Muscle of leg (tissue), 11 donors: ENCODE measurements around the gene LRP6. TPM values are rescaled to one million over a fixed set of nuclear protein-coding genes. Genes with fewer than 3 reads are reported as not detected.
"Not testable (repeated sequence)": the region's sequence is repeated elsewhere in the genome, so short reads cannot be mapped to it uniquely, and the experiment has no call there.

Experiments
- DNase-seq: peaks from one replicate; pipeline ENCODE4 v3.0.0; 2013
- H3K27ac ChIP-seq: one replicate; pipeline ENCODE4 v1.5.1; 2013; ENCODE audit warnings: mild to moderate bottlenecking, low read length, control low read depth
- H3K27me3 ChIP-seq: one replicate; pipeline ENCODE4 v1.6.1; 2013; ENCODE audit warnings: low read length; ENCODE audit not compliant: control insufficient read depth, insufficient read depth
- H3K36me3 ChIP-seq: one replicate; pipeline ENCODE4 v1.6.1; 2013; ENCODE audit warnings: low read length; ENCODE audit not compliant: control insufficient read depth, insufficient read depth
- H3K4me1 ChIP-seq: one replicate; pipeline ENCODE4 v1.6.1; 2013; ENCODE audit warnings: low read length; ENCODE audit not compliant: control insufficient read depth, insufficient read depth
- H3K4me3 ChIP-seq: one replicate; pipeline ENCODE4 v1.5.1; 2013; ENCODE audit warnings: low read length, control low read depth
- H3K9me3 ChIP-seq: replicated peaks from 2 replicates; pipeline ENCODE4 v1.6.1; 2013; ENCODE audit warnings: low read depth, low read length; ENCODE audit not compliant: control insufficient read depth
- WGBS: methylation state at CpG from one replicate; pipeline ENCODE4 v1.1.5; 2013; ENCODE audit warnings: missing lambda C conversion rate; ENCODE audit not compliant: insufficient coverage; 5-methylcytosine and 5-hydroxymethylcytosine counted together
- polyA plus RNA-seq, 8 donors: library from polyadenylated mRNA; unstranded; fragments of 120-200 nt; gene quantifications; one replicate each; pipeline versions ENCODE4 v1.2.1 to v1.2.3, GENCODE V29; 2013; ENCODE audit warnings: inconsistent platforms in 1 of 8, low replicate concordance in 1 of 8; ENCODE audit not compliant: insufficient read length in 8 of 8, insufficient read depth in 1 of 8
- total RNA-seq: library from RNA; stranded (reverse); fragments of 120-200 nt; gene quantifications from one replicate; pipeline ENCODE4 v1.2.4, GENCODE V29; 2013

The LRP6 gene
- total and polyA plus RNA-seq, 9 donors: 18.8 to 43.4 (median 35.7) TPM

GRCh38 chr12:12166751-12167150 is 100.1 kb downstream of the LRP6 start:
- no peaks in the 10 kb centered on the region for H3K4me1 ChIP-seq
- no peaks in the 10 kb centered on the region for H3K9me3 ChIP-seq
- no peak for DNase-seq
- H3K36me3 ChIP-seq: peaks cover 6% of the 10 kb centered on the region
- H3K4me3 ChIP-seq: no peak overlapping the region
- H3K27ac ChIP-seq: no peak overlapping the region
- H3K27me3 ChIP-seq: no peaks in the 10 kb centered on the region

GRCh38 chr12:12159988-12160387 is 106.9 kb downstream of the LRP6 start:
- Histone ChIP-seq H3K9me3 (no peaks in the 10 kb centered on the region), H3K27ac (peak overlapping the region; percentile 58), H3K4me3 (no peak overlapping the region), H3K36me3 (peaks cover 25% of the 10 kb centered on the region), H3K27me3 (no peaks in the 10 kb centered on the region), H3K4me1 (no peaks in the 10 kb centered on the region)
- WGBS: no CpG with 5 or more reads among the region's 1 CpG
- peak; percentile 92 for DNase-seq

- H3K9me3 ChIP-seq: no peaks in the 10 kb centered on the region
- peaks cover 27% of the 10 kb centered on the region for H3K36me3 ChIP-seq
- no peak overlapping the region for H3K27ac ChIP-seq
- 64% methylated on average over 4 of the region's 8 CpGs for WGBS
- no peak overlapping the region for H3K4me3 ChIP-seq
- H3K27me3 ChIP-seq: no peaks in the 10 kb centered on the region
- DNase-seq: peak; percentile 16
- no peaks in the 10 kb centered on the region for H3K4me1 ChIP-seq
Observed at GRCh38 chr12:12158858-12159257, 108.0 kb downstream of the LRP6 start.

GRCh38 chr12:12157424-12157823 is 109.4 kb downstream of the LRP6 start:
- peaks cover 26% of the 10 kb centered on the region for H3K36me3 ChIP-seq
- WGBS: no CpG with 5 or more reads among the region's 1 CpG
- H3K27me3 ChIP-seq: no peaks in the 10 kb centered on the region
- H3K4me1 ChIP-seq: no peaks in the 10 kb centered on the region
- H3K9me3 ChIP-seq: no peaks in the 10 kb centered on the region
- no peak overlapping the region for H3K27ac ChIP-seq
- no peak for DNase-seq
- H3K4me3 ChIP-seq: no peak overlapping the region

GRCh38 chr12:12156828-12157227 is 110.0 kb downstream of the LRP6 start:
- WGBS: 93% methylated on average over 2 of the region's 2 CpGs
- H3K4me3 ChIP-seq: no peak overlapping the region
- peaks cover 23% of the 10 kb centered on the region for H3K36me3 ChIP-seq
- H3K9me3 ChIP-seq: no peaks in the 10 kb centered on the region
- H3K4me1 ChIP-seq: no peaks in the 10 kb centered on the region
- no peak for DNase-seq
- no peak overlapping the region for H3K27ac ChIP-seq
- no peaks in the 10 kb centered on the region for H3K27me3 ChIP-seq

GRCh38 chr12:12156116-12156515 is 110.7 kb downstream of the LRP6 start:
- no peaks in the 10 kb centered on the region for H3K4me1 ChIP-seq
- 88% methylated on average over 1 of the region's 6 CpGs for WGBS

GRCh38 chr12:12153596-12153995 is 113.2 kb downstream of the LRP6 start:
- DNase-seq: no peak
- H3K27me3 ChIP-seq: no peaks in the 10 kb centered on the region
- H3K9me3 ChIP-seq: no peaks in the 10 kb centered on the region
- H3K27ac ChIP-seq: no peak overlapping the region
- no peaks in the 10 kb centered on the region for H3K4me1 ChIP-seq
- H3K36me3 ChIP-seq: peaks cover 35% of the 10 kb centered on the region
- no peak overlapping the region for H3K4me3 ChIP-seq
- 60% methylated on average over 1 of the region's 3 CpGs for WGBS

More at GRCh38 chr12:12156116-12156515, 110.7 kb downstream of the LRP6 start:
- no peaks in the 10 kb centered on the region for H3K9me3 ChIP-seq
- no peak overlapping the region for H3K4me3 ChIP-seq
- no peaks in the 10 kb centered on the region for H3K27me3 ChIP-seq
- DNase-seq: no peak
- H3K36me3 ChIP-seq: peaks cover 23% of the 10 kb centered on the region
- no peak overlapping the region for H3K27ac ChIP-seq

- 100% methylated on average over 2 of the region's 6 CpGs for WGBS
- Histone ChIP-seq H3K27me3 (no peaks in the 10 kb centered on the region), H3K9me3 (no peaks in the 10 kb centered on the region), H3K4me3 (no peak overlapping the region), H3K36me3 (peaks cover 26% of the 10 kb centered on the region), H3K4me1 (no peaks in the 10 kb centered on the region), H3K27ac (no peak overlapping the region)
- DNase-seq: no peak
Observed at GRCh38 chr12:12147111-12147510, 119.7 kb downstream of the LRP6 start.

- peaks cover 19% of the 10 kb centered on the region for H3K36me3 ChIP-seq
- no CpG with 5 or more reads among the region's 1 CpG for WGBS
- H3K9me3 ChIP-seq, H3K4me1 ChIP-seq, DNase-seq, H3K27me3 ChIP-seq, H3K4me3 ChIP-seq, H3K27ac ChIP-seq: not testable (repeated sequence)
Observed at GRCh38 chr12:12144531-12144930, 122.3 kb downstream of the LRP6 start.

GRCh38 chr12:12141000-12141399 is 125.8 kb downstream of the LRP6 start:
- DNase-seq: no peak
- no peak overlapping the region for H3K27ac ChIP-seq
- peaks cover 8% of the 10 kb centered on the region for H3K36me3 ChIP-seq
- H3K4me1 ChIP-seq: no peaks in the 10 kb centered on the region
- H3K4me3 ChIP-seq: no peak overlapping the region
- no peaks in the 10 kb centered on the region for H3K27me3 ChIP-seq
- no peaks in the 10 kb centered on the region for H3K9me3 ChIP-seq
